ENCODE results near the gene MPP4. TPM values are rescaled to one million over a fixed set of nuclear protein-coding genes. Genes with fewer than 3 reads are reported as not detected.
"Not testable (repeated sequence)": the region's sequence is repeated elsewhere in the genome, so short reads cannot be mapped to it uniquely, and the experiment has no call there.

Gene MPP4
- total RNA-seq, 2 experiments from 2014 or later, result not detected

GRCh38 chr2:201674298-201674697, 24.1 kb downstream of the MPP4 start:
- ChIA-PET CTCF (no interaction called here), POLR2A (no interaction called here)

- POLR2A ChIA-PET, result no interaction called here
- CTCF ChIA-PET, result no interaction called here
Measured at GRCh38 chr2:201673546-201673945, 24.9 kb downstream of the MPP4 start.

GRCh38 chr2:201671205-201671604, 27.2 kb downstream of the MPP4 start:
- POLR2A ChIA-PET, CTCF ChIA-PET: not testable (repeated sequence)

- POLR2A ChIA-PET, result no interaction called here
Measured at GRCh38 chr2:201669865-201670264, 28.6 kb downstream of the MPP4 start.

GRCh38 chr2:201668402-201668910, 30.0 kb downstream of the MPP4 start:
- ChIA-PET CTCF (no interaction called here), POLR2A (no interaction called here)

More at GRCh38 chr2:201669865-201670264, 28.6 kb downstream of the MPP4 start:
- CTCF ChIA-PET, result no interaction called here

GRCh38 chr2:201664334-201664733, 34.1 kb downstream of the MPP4 start:
- POLR2A ChIA-PET, result no interaction called here
- CTCF ChIA-PET, result no interaction called here

- CTCF ChIA-PET, result no interaction called here
- POLR2A ChIA-PET, result no interaction called here
Measured at GRCh38 chr2:201661366-201661765, 37.1 kb downstream of the MPP4 start.

GRCh38 chr2:201660293-201660895, 38.0 kb downstream of the MPP4 start:
- ChIA-PET POLR2A (no interaction called here), CTCF (no interaction called here)

- POLR2A ChIA-PET, result no interaction called here
- CTCF ChIA-PET, result interaction anchor here (0.9 to 1.0 kb wide), 2 partner anchors 9 to 14 kb away, joined by 3 to 5 read pairs; partner anchors contain the start of gene TMEM237
Measured at GRCh38 chr2:201656740-201657139, 41.7 kb downstream of the MPP4 start.

- ChIA-PET POLR2A (no interaction called here), CTCF (no interaction called here)
Measured at GRCh38 chr2:201656102-201656501, 42.3 kb downstream of the MPP4 start.

- ChIA-PET CTCF (no interaction called here), POLR2A (no interaction called here)
Measured at GRCh38 chr2:201654616-201655384, 43.6 kb downstream of the MPP4 start.

- POLR2A ChIA-PET, result no interaction called here
Measured at GRCh38 chr2:201653221-201653620, 45.2 kb downstream of the MPP4 start.

GRCh38 chr2:201649442-201649841, 49.0 kb downstream of the MPP4 start:
- CTCF ChIA-PET, result no interaction called here
- POLR2A ChIA-PET, result no interaction called here

More at GRCh38 chr2:201653221-201653620, 45.2 kb downstream of the MPP4 start:
- CTCF ChIA-PET, result no interaction called here

- POLR2A ChIA-PET, result no interaction called here
- CTCF ChIA-PET, result interaction anchor here (1.7 kb wide), 1 partner anchor 10 kb away, joined by 3 read pairs; no protein-coding TSS in a partner anchor
Measured at GRCh38 chr2:201647431-201647830, 51.0 kb downstream of the MPP4 start.

GRCh38 chr2:201644001-201644400, 54.4 kb downstream of the MPP4 start:
- ChIA-PET CTCF (no interaction called here), POLR2A (no interaction called here)

- POLR2A ChIA-PET, result interaction anchor here (0.6 kb wide), 1 partner anchor 1309 kb away, joined by 10 read pairs; no protein-coding TSS in a partner anchor
- CTCF ChIA-PET, result interaction anchor here (1.1 to 1.3 kb wide), 2 partner anchors 14 to 410 kb away, joined by 3 to 5 read pairs; no protein-coding TSS in a partner anchor
Measured at GRCh38 chr2:201643216-201643890, 55.1 kb downstream of the MPP4 start, which contains the start of gene TMEM237. TMEM237 (minus strand) TSS chr2:201643503; CDS start chr2:201643400, 103 bp downstream.

- POLR2A ChIA-PET, result interaction anchor here (0.5 to 0.6 kb wide), 3 partner anchors 89 to 767 kb away, joined by 3 read pairs; partner anchors contain the start of gene ALS2
- CTCF ChIA-PET, result interaction anchor here (1.1 to 1.3 kb wide), 2 partner anchors 14 to 410 kb away, joined by 3 to 5 read pairs; no protein-coding TSS in a partner anchor
Measured at GRCh38 chr2:201642579-201643215, 55.7 kb downstream of the MPP4 start.

- ChIA-PET CTCF (interaction anchor here (1.1 to 1.3 kb wide), 2 partner anchors 15 to 409 kb away, joined by 3 to 5 read pairs; no protein-coding TSS in a partner anchor), POLR2A (interaction anchor here (0.5 to 0.6 kb wide), 3 partner anchors 89 to 766 kb away, joined by 3 read pairs; partner anchors contain the start of gene ALS2)
Measured at GRCh38 chr2:201642086-201642578, 56.3 kb downstream of the MPP4 start.

- CTCF ChIA-PET, result no interaction called here
Measured at GRCh38 chr2:201639205-201639604, 59.2 kb downstream of the MPP4 start.

More at GRCh38 chr2:201639205-201639604, 59.2 kb downstream of the MPP4 start:
- POLR2A ChIA-PET, result no interaction called here
